ES-I3 (cell line): ENCODE measurements around the gene TSKS.
A peak's percentile ranks its signal among the peaks of the same experiment; 100 is the strongest.

Experiments
- H3K36me3 ChIP-seq: 2 replicates; pipeline ENCODE4 v1.6.1; 2013; ENCODE audit warnings: mild to moderate bottlenecking, low read length, control low read depth, moderate library complexity; ENCODE audit not compliant: insufficient read depth
- H3K4me1 ChIP-seq: 2 replicates; pipeline ENCODE4 v1.6.1; 2013; ENCODE audit warnings: mild to moderate bottlenecking, control low read depth, low read length; ENCODE audit not compliant: insufficient read depth
- H3K9ac ChIP-seq: 2 replicates; pipeline ENCODE4 v1.6.1; 2013; ENCODE audit warnings: low read depth, mild to moderate bottlenecking, low read length, moderate library complexity
- H3K9me3 ChIP-seq: 2 replicates; pipeline ENCODE4 v1.6.1; 2013; ENCODE audit warnings: mild to moderate bottlenecking, low read length, moderate library complexity; ENCODE audit not compliant: control insufficient read depth, insufficient read depth

TSKS gene

DNA sequence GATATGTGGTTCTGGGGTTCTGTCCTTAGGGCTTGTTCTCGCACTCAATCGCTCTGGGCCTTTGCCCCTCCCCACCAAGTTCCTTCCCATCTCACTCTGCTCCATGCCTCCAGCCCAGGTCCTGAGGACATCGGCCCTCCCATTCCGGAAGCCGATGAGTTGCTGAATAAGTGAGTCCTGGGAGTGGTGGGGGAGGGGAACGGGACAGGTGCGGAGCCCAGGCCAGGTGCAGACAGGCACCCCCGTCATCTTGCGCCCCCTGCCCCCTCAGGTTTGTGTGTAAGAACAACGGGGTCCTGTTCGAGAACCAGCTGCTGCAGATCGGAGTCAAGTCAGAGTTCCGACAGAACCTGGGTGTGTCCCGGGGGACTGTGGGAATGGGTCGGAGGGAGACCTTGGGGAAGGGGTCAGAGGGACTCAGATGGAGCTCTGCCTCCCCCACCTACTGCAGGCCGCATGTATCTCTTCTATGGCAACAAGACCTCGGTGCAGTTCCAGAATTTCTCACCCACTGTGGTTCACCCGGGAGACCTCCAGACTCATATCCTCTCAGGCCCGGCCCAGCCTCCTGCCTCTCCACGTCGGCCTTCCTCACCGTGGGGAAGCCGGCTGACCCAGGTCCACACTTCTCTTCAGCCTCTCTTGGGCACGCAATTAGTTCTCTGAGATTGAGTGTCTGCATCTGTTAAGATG is 39.9 kb upstream of the TSKS start:
- peaks cover 7% of the 10 kb centered on the region; the same call in 1 of the 2 replicates for H3K36me3 ChIP-seq
- H3K9me3 ChIP-seq: no peaks in the 10 kb centered on the region
- peaks cover 8% of the 10 kb centered on the region; the same call in 1 of the 2 replicates for H3K4me1 ChIP-seq
- H3K9ac ChIP-seq: peak overlapping the region; percentile 52; the same call in 1 of the 2 replicates

DNA sequence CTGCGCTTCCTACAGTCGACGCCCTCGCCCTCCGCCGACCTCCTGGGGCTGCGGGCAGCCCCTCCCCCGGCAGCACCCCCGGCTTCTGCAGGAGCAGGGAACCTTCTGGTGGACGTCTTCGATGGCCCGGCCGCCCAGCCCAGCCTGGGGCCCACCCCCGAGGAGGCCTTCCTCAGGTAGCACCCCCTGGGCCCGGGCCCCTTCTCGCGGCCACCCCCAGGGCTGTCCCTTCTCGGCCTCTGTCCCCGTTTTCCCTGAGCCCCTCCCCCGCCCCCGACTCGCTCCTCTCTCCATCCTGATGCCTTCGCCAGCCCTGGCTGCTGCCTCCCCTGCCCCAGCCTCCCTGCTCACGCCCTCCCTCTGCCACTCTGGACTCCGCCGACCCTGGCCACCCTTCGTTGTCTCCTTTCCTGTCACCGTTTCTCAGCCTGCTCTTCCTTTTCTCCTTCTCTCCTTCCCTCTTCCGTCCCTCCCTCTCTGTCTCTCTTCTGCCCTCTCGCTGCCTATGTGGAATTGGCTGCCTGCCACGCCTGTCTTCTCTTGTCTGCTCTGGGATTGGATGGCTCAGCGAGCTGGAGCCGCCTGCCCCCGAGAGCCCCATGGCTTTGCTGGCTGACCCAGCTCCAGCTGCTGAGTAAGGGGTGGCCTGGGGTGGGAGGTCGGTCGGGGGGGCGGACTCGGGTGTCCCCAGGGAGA is 39.0 kb upstream of the TSKS start:
- H3K36me3 ChIP-seq: peaks cover 10% of the 10 kb centered on the region
- H3K9me3 ChIP-seq: no peaks in the 10 kb centered on the region
- peaks cover 8% of the 10 kb centered on the region; the same call in 1 of the 2 replicates for H3K4me1 ChIP-seq
- peak overlapping the region; percentile 52; the same call in 1 of the 2 replicates for H3K9ac ChIP-seq

DNA sequence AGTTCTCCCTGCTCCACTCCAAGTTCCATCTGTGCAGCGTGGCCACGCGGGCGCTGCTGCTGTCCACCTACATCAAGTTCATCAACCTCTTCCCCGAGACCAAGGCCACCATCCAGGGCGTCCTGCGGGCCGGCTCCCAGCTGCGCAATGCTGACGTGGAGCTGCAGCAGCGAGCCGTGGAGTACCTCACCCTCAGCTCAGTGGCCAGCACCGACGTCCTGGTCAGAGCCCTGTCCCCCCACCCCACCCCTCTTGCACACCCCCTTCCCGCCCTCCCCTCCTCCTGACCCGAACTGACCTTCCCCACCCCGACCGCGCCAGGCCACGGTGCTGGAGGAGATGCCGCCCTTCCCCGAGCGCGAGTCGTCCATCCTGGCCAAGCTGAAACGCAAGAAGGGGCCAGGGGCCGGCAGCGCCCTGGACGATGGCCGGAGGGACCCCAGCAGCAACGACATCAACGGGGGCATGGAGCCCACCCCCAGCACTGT is 38.3 kb upstream of the TSKS start:
- peak overlapping the region; percentile 52; the same call in 1 of the 2 replicates for H3K9ac ChIP-seq
- no peaks in the 10 kb centered on the region for H3K9me3 ChIP-seq
- peaks cover 8% of the 10 kb centered on the region; the same call in 1 of the 2 replicates for H3K4me1 ChIP-seq
- peaks cover 14% of the 10 kb centered on the region for H3K36me3 ChIP-seq

DNA sequence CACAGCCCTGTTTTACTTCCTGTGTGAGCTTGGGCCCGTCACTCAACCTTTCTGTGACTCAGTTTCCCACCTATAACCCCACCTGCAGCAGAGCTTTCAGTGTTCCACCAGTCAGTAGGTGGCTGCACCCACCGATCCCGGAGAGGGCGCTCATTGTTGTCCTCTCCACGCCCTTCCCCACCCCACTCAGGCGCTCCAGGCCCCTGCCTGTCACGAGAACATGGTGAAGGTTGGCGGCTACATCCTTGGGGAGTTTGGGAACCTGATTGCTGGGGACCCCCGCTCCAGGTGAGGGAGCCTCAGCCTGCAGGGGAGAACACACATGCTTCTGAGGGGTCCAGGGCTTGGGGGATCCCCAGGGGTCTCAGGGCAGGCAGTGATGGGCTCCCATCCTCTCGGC is 37.7 kb upstream of the TSKS start:
- Histone ChIP-seq H3K9ac (no peak overlapping the region), H3K36me3 (peaks cover 14% of the 10 kb centered on the region), H3K9me3 (no peaks in the 10 kb centered on the region), H3K4me1 (peaks cover 8% of the 10 kb centered on the region; the same call in 1 of the 2 replicates)

DNA sequence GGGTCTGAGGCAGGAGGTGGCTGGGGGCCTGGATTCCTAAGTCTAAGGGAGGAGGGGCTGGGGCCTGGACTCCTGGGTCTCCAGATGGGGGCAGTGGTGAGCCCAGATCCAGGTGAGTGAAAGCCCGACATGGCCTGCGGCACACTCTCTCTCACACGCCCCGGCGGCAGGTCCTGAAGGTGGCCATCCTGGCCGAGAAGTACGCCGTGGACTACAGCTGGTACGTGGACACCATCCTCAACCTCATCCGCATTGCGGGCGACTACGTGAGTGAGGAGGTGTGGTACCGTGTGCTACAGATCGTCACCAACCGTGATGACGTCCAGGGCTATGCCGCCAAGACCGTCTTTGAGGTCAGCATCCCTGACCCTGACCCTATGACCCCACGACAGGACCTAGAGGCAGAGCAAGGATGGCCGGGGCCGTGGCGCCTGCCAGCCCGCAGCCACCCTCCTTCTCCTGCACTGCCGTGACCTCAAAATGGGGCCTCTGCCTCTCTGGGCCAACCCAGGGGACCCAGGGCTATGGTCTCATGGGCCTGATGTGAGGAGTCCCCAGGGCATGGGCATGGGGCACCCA is 36.8 kb upstream of the TSKS start:
- no peaks in the 10 kb centered on the region for H3K9me3 ChIP-seq
- peaks cover 8% of the 10 kb centered on the region; the same call in 1 of the 2 replicates for H3K4me1 ChIP-seq
- no peak overlapping the region for H3K9ac ChIP-seq
- H3K36me3 ChIP-seq: peaks cover 14% of the 10 kb centered on the region

DNA sequence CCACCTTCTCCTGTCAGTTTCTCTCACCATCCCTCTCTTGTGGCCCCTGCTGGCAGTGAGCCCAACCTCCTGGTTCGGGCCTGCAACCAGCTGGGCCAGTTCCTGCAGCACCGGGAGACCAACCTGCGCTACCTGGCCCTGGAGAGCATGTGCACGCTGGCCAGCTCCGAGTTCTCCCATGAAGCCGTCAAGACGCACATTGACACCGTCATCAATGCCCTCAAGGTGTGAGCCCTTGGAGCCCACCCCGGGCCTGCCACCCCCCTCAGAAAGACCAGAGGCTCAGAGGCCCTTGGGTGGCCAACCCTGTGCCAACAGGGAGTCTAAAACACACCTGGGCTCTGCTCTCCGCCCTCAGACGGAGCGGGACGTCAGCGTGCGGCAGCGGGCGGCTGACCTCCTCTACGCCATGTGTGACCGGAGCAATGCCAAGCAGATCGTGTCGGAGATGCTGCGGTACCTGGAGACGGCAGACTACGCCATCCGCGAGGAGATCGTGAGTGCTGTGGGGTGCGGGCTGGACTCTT is 36.2 kb upstream of the TSKS start:
- Histone ChIP-seq H3K4me1 (peaks cover 8% of the 10 kb centered on the region; the same call in 1 of the 2 replicates), H3K9ac (no peak overlapping the region), H3K9me3 (no peaks in the 10 kb centered on the region), H3K36me3 (peaks cover 14% of the 10 kb centered on the region)

DNA sequence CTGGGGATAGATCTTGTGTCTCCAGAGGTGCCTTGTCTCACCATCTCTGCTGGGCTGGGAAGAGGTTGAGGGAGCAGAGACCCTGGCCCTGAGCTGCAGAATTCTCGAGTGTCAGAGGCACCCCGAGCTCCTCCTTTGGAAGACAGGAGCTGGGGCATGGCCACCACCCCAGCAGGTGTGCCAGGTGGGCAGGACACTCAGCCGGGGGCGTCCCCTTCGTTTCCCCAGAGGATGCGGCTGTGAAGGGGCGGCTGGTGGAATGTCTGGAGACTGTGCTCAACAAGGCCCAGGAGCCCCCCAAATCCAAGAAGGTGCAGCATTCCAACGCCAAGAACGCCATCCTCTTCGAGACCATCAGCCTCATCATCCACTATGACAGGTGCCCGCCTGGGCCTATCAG is 35.5 kb upstream of the TSKS start:
- Histone ChIP-seq H3K4me1 (peaks cover 8% of the 10 kb centered on the region; the same call in 1 of the 2 replicates), H3K9me3 (no peaks in the 10 kb centered on the region), H3K36me3 (peaks cover 13% of the 10 kb centered on the region), H3K9ac (no peak overlapping the region)

DNA sequence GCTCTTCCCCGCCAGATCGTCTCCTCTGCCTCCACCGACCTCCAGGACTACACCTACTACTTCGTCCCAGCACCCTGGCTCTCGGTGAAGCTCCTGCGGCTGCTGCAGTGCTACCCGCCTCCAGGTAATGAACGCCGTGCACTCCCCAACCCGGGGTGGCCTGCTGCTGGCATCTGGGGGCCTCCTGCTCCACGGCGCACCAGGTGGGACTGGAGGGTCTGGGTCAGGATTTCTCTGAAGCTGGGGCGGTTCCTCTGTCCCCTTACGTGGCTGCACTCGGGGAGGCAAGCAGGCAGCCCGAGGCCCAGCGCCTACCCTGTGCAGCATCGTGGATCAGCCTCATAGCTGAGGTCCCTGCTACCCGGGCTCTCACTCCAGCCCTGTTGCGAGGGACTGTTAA is 32.5 kb upstream of the TSKS start:
- Histone ChIP-seq H3K4me1 (no peaks in the 10 kb centered on the region), H3K9me3 (no peaks in the 10 kb centered on the region), H3K9ac (no peak overlapping the region), H3K36me3 (peaks cover 9% of the 10 kb centered on the region)

DNA sequence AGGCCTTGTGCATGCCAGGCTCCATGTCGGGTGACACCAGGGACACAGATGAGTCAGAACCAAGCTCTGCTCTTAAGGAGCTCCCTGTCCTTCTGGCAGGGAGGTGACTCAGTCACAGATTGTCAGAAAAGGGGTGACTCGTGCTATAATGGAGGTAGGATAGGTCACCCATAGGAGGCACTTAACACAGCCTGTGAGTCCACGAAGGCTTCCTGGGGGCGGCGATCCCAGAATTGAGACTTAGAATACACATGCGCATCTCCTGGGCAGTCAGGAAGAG is 30.4 kb upstream of the TSKS start:
- Histone ChIP-seq H3K4me1 (no peaks in the 10 kb centered on the region), H3K9me3 (no peaks in the 10 kb centered on the region), H3K36me3 (peaks cover 11% of the 10 kb centered on the region), H3K9ac (no peak overlapping the region)

DNA sequence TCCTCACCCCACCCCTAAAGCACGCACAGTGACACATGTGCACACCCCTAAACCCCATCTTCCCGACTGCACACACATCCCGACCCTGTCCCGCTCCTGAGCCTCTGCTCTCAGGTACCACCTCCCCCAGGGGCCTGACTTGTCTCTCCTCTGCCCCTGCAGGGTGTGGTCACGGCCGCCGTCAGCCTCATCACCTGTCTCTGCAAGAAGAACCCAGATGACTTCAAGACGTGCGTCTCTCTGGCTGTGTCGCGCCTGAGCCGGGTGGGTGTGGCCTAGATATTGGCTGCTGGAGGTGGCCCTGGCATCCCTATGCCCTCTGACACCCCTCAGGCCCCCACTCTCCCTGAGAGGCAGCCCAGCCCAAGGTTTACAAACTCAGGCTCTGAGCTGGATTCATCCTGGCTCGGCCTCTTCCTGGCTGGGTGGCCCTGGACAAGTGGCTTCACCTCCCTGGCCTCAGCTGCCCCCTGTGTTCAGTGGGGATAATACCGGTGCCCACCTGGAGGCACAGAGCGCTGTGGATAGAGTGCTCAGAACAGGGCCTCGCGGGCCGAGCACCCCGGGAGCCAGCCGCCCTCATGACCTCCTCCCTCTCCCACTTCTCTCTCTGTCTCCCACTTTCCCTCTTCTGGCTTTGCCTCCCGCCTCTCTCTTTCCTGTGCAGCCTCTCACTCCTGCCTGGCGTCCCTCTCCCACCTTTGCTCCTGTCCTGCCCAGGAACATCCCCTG is 29.9 kb upstream of the TSKS start:
- Histone ChIP-seq H3K4me1 (no peaks in the 10 kb centered on the region), H3K9ac (no peak overlapping the region), H3K36me3 (peaks cover 11% of the 10 kb centered on the region), H3K9me3 (no peaks in the 10 kb centered on the region)

DNA sequence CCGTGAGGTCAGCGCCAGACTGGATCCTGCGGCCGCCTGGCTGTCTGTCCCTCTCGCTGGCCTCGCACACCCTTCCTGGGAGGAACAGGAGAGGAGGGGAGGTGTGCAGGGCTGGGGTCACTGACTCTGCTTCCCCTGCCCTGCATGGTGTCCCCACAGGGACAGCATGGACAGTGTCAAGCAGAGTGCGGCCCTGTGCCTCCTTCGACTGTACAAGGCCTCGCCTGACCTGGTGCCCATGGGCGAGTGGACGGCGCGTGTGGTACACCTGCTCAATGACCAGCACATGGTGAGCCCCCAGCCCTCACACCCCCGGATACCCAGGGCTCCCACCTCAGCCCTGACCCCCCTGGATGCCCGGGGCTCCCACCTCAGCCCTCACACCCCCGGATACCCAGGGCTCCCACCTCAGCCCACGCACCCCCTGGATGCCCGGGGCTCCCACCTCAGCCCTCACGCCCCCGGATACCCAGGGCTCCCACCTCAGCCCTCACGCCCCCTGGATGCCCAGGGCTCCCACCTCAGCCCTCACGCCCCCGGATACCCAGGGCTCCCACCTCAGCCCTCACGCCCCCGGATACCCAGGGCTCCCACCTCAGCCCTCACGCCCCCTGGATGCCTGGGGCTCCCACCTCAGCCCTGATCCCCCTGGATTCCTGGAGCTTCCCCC is 28.8 kb upstream of the TSKS start:
- no peaks in the 10 kb centered on the region for H3K9me3 ChIP-seq
- H3K36me3 ChIP-seq: peaks cover 12% of the 10 kb centered on the region; the same call in 1 of the 2 replicates
- H3K9ac ChIP-seq: no peak overlapping the region
- no peaks in the 10 kb centered on the region for H3K4me1 ChIP-seq

DNA sequence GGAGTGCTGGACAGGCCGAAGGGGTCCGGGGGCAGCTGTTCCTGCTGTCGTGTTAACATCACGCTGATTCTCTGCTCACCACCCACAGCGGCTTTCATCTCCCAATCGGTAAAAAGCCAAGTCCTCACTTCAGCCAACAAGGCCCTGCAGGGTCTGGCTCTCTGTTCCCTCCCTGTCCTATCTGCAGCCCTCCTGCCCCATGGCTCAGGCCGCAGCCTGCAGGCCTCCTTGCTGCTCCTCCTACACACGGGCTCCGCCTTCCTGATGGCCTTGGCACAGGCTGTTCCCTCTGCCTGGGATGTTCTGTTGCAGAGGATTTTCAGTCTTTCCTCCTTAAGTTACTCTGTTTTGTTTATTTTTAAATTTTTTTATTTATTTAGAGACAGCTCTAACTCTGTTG is 27.8 kb upstream of the TSKS start:
- no peak overlapping the region for H3K9ac ChIP-seq
- H3K9me3 ChIP-seq: no peaks in the 10 kb centered on the region
- peaks cover 7% of the 10 kb centered on the region; the same call in 1 of the 2 replicates for H3K4me1 ChIP-seq
- H3K36me3 ChIP-seq: 0 out of 2 replicates have a peak, but pooled peaks cover 9% of the 10 kb centered on the region

DNA sequence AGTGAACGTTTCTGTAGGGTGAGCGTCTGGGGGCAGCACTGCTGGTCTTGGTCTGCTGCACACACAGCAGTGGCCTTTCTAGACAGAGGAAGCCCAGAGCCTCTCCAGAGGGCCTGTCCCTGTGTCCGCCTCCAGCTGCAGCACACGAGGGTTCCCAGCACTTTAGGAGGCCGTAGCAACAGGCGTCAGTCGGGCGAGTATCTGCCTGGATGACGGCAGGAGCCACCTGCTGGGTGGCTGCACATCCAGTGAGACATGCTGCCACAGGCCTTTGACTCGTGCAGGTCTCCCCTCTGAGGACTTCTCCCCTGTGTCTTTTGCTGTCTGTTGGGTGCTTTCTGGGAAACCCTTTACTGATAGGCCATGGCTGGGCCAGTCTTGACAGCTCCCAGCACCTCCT is 25.8 kb upstream of the TSKS start:
- Histone ChIP-seq H3K36me3 (0 out of 2 replicates have a peak, but pooled peaks cover 9% of the 10 kb centered on the region), H3K9me3 (no peaks in the 10 kb centered on the region), H3K4me1 (peaks cover 7% of the 10 kb centered on the region; the same call in 1 of the 2 replicates), H3K9ac (no peak overlapping the region)
